HepG2 (cell line): ENCODE data around the gene MRPL30. TPM values are rescaled to one million over a fixed set of nuclear protein-coding genes. Genes with fewer than 3 reads are reported as not detected.

Source experiments
- ATAD3A ChIP-seq: sonication (generic); formaldehyde crosslinking; IDR thresholded peaks from 2 replicates; pipeline ENCODE4 v1.4.0; 2020; ENCODE audit warnings: missing genetic modification reagents
- HDAC6 ChIP-seq: fragments of 200-600 bp; sonication (generic); IDR thresholded peaks from 2 replicates; pipeline ENCODE4 v1.7.0; 2017; ENCODE audit warnings: mild to moderate bottlenecking, antibody characterized with exemption, low read length, low read depth
- HMGA1 ChIP-seq: sonication (generic); formaldehyde crosslinking; conservative IDR thresholded peaks from 2 replicates; pipeline ENCODE4 v1.4.0; 2020; ENCODE audit warnings: missing genetic modification reagents
- NR2F1 ChIP-seq, 2 experiments: fragments of 450-650 bp in 1 of 2; formaldehyde crosslinking in 1 of 2; IDR thresholded peaks; 2 replicates each; pipeline versions ENCODE4 v1.5.0 to v1.6.1; 2016 to 2020; ENCODE audit warnings: mild to moderate bottlenecking in 1 of 2, missing compliant biosample characterization in 1 of 2, missing genetic modification reagents in 1 of 2, moderate library complexity in 1 of 2
- RNF2 ChIP-seq: fragments of 450-650 bp; conservative IDR thresholded peaks from 2 replicates; pipeline ENCODE4 v1.6.1; 2016; ENCODE audit warnings: low read depth
- ZFAT ChIP-seq: sonication (generic); formaldehyde crosslinking; conservative IDR thresholded peaks from 2 replicates; pipeline ENCODE4 v1.8.1; 2023; ENCODE audit warnings: missing genetic modification reagents, inconsistent platforms
- ZKSCAN5 ChIP-seq: sonication (generic); formaldehyde crosslinking; IDR thresholded peaks from 2 replicates; pipeline ENCODE4 v1.5.1; 2020; ENCODE audit warnings: mild to moderate bottlenecking, missing genetic modification reagents
- ZNF17 ChIP-seq: sonication (generic); formaldehyde crosslinking; IDR thresholded peaks from 2 replicates; pipeline ENCODE4 v1.5.0; 2020; ENCODE audit warnings: mild to moderate bottlenecking, missing genetic modification reagents
- ZNF367 ChIP-seq: sonication (generic); formaldehyde crosslinking; IDR thresholded peaks from 2 replicates; pipeline ENCODE4 v1.4.0; 2020; ENCODE audit warnings: missing genetic modification reagents, borderline replicate concordance
- ZNF460 ChIP-seq: sonication (generic); formaldehyde crosslinking; IDR thresholded peaks from 2 replicates; pipeline ENCODE4 v1.5.1; 2020; ENCODE audit warnings: missing genetic modification reagents, mild to moderate bottlenecking, borderline replicate concordance
- ZNF496 ChIP-seq: sonication (generic); formaldehyde crosslinking; IDR thresholded peaks from 2 replicates; pipeline ENCODE4 v1.8.1; 2023; ENCODE audit warnings: mild to moderate bottlenecking, moderate library complexity, missing genetic modification reagents; ENCODE audit not compliant: insufficient replicate concordance
- ZNF562 ChIP-seq: sonication (generic); formaldehyde crosslinking; IDR thresholded peaks from 2 replicates; pipeline ENCODE4 v1.8.0; 2022; ENCODE audit warnings: missing genetic modification reagents, borderline replicate concordance
- polyA plus RNA-seq, 8 experiments: library from polyadenylated mRNA; depleted of rRNA in 3 of 8; stranded (reverse) in 7 of 8; unstranded in 1 of 8; fragments of >200 nt; fragmentation: Illumina TruSeq in 4 of 8; extraction: Trizol in 4 of 8; gene quantifications; 2 replicates each; pipeline versions ENCODE4 v1.2.1 to v1.2.3, GENCODE V29; 2011 to 2016; ENCODE audit warnings: low read depth in 4 of 8, missing spikeins in 1 of 8, mixed read lengths in 1 of 8; ENCODE audit not compliant: insufficient read depth in 1 of 8
- total RNA-seq, 5 experiments: library from RNA; depleted of rRNA; stranded (reverse); fragments of >200 nt; fragmentation: Illumina TruSeq; extraction: Trizol; gene quantifications; 2 replicates each; pipeline ENCODE4 v1.2.3, GENCODE V29; 2016; ENCODE audit warnings: low read depth in 1 of 5
- TF ChIP-seq, protein P1 (sequence below): sonication (generic); formaldehyde crosslinking; IDR thresholded peaks from 2 replicates; pipeline ENCODE4 v1.5.1; 2020; ENCODE audit warnings: missing genetic modification reagents, mild to moderate bottlenecking, borderline replicate concordance
- TF ChIP-seq, protein P2 (sequence below): sonication (generic); formaldehyde crosslinking; IDR thresholded peaks from 2 replicates; pipeline ENCODE4 v1.5.0; 2020; ENCODE audit warnings: mild to moderate bottlenecking, missing genetic modification reagents, borderline replicate concordance
- TF ChIP-seq, protein P3 (sequence below): sonication (generic); formaldehyde crosslinking; IDR thresholded peaks from 2 replicates; pipeline ENCODE4 v1.5.1; 2020; ENCODE audit warnings: missing genetic modification reagents, mild to moderate bottlenecking, borderline replicate concordance
- TF ChIP-seq, protein P4 (sequence below): sonication (generic); formaldehyde crosslinking; IDR thresholded peaks from 2 replicates; pipeline ENCODE4 v1.5.0; 2020; ENCODE audit warnings: mild to moderate bottlenecking, low read depth, missing genetic modification reagents, borderline replicate concordance
- TF ChIP-seq, protein P5 (sequence below): sonication (generic); formaldehyde crosslinking; IDR thresholded peaks from 2 replicates; pipeline ENCODE4 v1.4.0; 2020; ENCODE audit warnings: missing genetic modification reagents, mild to moderate bottlenecking, borderline replicate concordance

The MRPL30 gene
- total and polyA plus RNA-seq, 2 of the 13 experiments (the other 11 are each of a cell fraction or from before 2014, with no cell fraction given) = 30.2 to 75.3 TPM

DNA sequence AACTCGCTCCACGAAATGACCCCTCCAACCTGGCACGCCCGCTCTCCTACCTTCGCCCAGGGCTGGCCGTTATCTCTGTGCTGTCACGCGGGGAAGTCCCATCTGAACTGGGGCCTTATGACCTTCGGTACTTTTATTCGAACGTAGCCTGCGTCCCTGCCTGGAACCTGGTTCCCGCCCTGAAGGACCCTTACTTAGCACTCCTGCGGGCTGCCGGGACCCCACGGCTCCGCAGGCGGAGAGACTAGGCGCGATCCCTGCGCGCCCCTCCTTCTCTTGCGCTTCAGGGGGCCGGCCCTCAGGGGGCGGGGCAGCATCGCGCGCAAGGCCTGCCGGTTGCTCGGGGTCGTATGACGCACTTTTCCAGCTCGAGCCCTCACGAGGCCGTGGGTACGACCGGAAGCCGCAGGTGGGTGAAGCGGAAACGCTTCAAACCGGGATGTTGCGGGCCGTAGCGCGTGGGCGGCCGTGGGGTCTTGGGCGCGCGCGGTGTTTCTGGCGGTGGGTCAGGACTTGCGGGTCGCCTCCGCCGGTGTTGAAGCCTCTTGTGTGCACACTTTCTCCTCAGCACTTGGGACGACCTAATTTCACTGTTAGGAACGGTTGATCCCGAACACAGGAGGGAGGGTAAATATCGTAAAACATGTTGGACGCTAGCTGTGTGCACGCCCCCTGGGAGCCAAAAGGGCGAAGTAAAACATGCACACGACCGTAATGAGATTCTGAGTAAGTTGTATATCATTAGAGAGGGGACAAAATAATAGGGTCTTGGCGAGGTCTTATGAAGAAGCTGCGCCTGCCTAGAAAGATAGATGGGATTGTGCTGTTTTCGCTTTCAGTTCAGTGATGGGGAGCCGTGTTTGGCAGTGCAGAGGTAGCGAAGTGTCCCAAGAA, 26.1 kb upstream of the MRPL30 start, which contains the start of the genes LIPT1 and TSGA10 (continued):
- TF ChIP-seq, protein P1, sequence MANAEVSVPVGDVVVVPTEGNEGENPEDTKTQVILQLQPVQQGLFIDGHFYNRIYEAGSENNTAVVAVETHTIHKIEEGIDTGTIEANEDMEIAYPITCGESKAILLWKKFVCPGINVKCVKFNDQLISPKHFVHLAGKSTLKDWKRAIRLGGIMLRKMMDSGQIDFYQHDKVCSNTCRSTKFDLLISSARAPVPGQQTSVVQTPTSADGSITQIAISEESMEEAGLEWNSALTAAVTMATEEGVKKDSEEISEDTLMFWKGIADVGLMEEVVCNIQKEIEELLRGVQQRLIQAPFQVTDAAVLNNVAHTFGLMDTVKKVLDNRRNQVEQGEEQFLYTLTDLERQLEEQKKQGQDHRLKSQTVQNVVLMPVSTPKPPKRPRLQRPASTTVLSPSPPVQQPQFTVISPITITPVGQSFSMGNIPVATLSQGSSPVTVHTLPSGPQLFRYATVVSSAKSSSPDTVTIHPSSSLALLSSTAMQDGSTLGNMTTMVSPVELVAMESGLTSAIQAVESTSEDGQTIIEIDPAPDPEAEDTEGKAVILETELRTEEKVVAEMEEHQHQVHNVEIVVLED (CRISPR knock-in tag) = peak; percentile 96
- TF ChIP-seq ZNF562 (CRISPR knock-in tag) = no peak
- TF ChIP-seq RNF2 = peak; percentile 91
- 0 out of 4 replicates have a peak, but pooled peaks have one; percentile 13 to 15 for TF ChIP-seq NR2F1 (CRISPR knock-in tag; IDR thresholded peaks at IDR 0.05)
- TF ChIP-seq, protein P2, sequence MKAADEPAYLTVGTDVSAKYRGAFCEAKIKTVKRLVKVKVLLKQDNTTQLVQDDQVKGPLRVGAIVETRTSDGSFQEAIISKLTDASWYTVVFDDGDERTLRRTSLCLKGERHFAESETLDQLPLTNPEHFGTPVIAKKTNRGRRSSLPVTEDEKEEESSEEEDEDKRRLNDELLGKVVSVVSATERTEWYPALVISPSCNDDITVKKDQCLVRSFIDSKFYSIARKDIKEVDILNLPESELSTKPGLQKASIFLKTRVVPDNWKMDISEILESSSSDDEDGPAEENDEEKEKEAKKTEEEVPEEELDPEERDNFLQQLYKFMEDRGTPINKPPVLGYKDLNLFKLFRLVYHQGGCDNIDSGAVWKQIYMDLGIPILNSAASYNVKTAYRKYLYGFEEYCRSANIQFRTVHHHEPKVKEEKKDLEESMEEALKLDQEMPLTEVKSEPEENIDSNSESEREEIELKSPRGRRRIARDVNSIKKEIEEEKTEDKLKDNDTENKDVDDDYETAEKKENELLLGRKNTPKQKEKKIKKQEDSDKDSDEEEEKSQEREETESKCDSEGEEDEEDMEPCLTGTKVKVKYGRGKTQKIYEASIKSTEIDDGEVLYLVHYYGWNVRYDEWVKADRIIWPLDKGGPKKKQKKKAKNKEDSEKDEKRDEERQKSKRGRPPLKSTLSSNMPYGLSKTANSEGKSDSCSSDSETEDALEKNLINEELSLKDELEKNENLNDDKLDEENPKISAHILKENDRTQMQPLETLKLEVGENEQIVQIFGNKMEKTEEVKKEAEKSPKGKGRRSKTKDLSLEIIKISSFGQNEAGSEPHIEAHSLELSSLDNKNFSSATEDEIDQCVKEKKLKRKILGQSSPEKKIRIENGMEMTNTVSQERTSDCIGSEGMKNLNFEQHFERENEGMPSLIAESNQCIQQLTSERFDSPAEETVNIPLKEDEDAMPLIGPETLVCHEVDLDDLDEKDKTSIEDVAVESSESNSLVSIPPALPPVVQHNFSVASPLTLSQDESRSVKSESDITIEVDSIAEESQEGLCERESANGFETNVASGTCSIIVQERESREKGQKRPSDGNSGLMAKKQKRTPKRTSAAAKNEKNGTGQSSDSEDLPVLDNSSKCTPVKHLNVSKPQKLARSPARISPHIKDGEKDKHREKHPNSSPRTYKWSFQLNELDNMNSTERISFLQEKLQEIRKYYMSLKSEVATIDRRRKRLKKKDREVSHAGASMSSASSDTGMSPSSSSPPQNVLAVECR (CRISPR knock-in tag) = peak; percentile 98
- no peak for TF ChIP-seq ZNF496 (CRISPR knock-in tag)
- TF ChIP-seq ZNF460 = no peak; the same call in 1 of the 2 replicates
- TF ChIP-seq ZNF17 (CRISPR knock-in tag) = no peak
- TF ChIP-seq, protein P3, sequence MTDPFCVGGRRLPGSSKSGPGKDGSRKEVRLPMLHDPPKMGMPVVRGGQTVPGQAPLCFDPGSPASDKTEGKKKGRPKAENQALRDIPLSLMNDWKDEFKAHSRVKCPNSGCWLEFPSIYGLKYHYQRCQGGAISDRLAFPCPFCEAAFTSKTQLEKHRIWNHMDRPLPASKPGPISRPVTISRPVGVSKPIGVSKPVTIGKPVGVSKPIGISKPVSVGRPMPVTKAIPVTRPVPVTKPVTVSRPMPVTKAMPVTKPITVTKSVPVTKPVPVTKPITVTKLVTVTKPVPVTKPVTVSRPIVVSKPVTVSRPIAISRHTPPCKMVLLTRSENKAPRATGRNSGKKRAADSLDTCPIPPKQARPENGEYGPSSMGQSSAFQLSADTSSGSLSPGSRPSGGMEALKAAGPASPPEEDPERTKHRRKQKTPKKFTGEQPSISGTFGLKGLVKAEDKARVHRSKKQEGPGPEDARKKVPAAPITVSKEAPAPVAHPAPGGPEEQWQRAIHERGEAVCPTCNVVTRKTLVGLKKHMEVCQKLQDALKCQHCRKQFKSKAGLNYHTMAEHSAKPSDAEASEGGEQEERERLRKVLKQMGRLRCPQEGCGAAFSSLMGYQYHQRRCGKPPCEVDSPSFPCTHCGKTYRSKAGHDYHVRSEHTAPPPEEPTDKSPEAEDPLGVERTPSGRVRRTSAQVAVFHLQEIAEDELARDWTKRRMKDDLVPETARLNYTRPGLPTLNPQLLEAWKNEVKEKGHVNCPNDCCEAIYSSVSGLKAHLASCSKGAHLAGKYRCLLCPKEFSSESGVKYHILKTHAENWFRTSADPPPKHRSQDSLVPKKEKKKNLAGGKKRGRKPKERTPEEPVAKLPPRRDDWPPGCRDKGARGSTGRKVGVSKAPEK = peak; percentile 86
- TF ChIP-seq, protein P4, sequence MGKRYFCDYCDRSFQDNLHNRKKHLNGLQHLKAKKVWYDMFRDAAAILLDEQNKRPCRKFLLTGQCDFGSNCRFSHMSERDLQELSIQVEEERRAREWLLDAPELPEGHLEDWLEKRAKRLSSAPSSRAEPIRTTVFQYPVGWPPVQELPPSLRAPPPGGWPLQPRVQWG (CRISPR knock-in tag) = no peak
- TF ChIP-seq ZKSCAN5 (CRISPR knock-in tag) = peak; percentile 16; the same call in 1 of the 2 replicates
- peak; percentile 97 for TF ChIP-seq ZNF367 (CRISPR knock-in tag)
- TF ChIP-seq ATAD3A (CRISPR knock-in tag) = peak; percentile 48; the same call in 1 of the 2 replicates
- TF ChIP-seq, protein P5, sequence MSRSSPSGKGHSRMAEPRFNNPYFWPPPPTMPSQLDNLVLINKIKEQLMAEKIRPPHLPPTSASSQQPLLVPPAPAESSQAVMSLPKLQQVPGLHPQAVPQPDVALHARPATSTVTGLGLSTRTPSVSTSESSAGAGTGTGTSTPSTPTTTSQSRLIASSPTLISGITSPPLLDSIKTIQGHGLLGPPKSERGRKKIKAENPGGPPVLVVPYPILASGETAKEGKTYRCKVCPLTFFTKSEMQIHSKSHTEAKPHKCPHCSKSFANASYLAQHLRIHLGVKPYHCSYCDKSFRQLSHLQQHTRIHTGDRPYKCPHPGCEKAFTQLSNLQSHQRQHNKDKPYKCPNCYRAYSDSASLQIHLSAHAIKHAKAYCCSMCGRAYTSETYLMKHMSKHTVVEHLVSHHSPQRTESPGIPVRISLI = peak; percentile 61; the same call in 1 of the 2 replicates
- no peak for TF ChIP-seq HMGA1 (CRISPR knock-in tag)
- TF ChIP-seq ZFAT (CRISPR knock-in tag) = peak; percentile 68; the same call in 1 of the 2 replicates
- no peak for TF ChIP-seq HDAC6
